GM21528 (cell line): ENCODE data around the gene ENDOV.
A peak's percentile ranks its signal among the peaks of the same experiment; 100 is the strongest.

Source experiments
- ATAC-seq: cut with Tn5 transposase; IDR thresholded peaks from one replicate; pipeline ENCODE4 v1.9.1; 2021; ENCODE audit warnings: mild to moderate bottlenecking, moderate library complexity; ENCODE audit not compliant: unreplicated experiment, low FRiP score

The ENDOV gene

GRCh38 chr17:80413771-80414507 is 1.0 kb upstream of the ENDOV start:
- ATAC-seq = no peak

- no peak for ATAC-seq
Observed at GRCh38 chr17:80414508-80414802, 512 bp upstream of the ENDOV start.

GRCh38 chr17:80415626-80416137 is 715 bp downstream of the ENDOV start:
- ATAC-seq = no peak

GRCh38 chr17:80416260-80416939 is 1.4 kb downstream of the ENDOV start:
- ATAC-seq = no peak

- no peak for ATAC-seq
Observed at GRCh38 chr17:80416940-80417293, 1.9 kb downstream of the ENDOV start.

- ATAC-seq = no peak
Observed at GRCh38 chr17:80418589-80418988, 3.6 kb downstream of the ENDOV start.

- no peak for ATAC-seq
Observed at GRCh38 chr17:80419255-80419654, 4.3 kb downstream of the ENDOV start.

GRCh38 chr17:80421381-80422090 is 6.6 kb downstream of the ENDOV start:
- no peak for ATAC-seq

GRCh38 chr17:80422276-80422675 is 7.3 kb downstream of the ENDOV start:
- no peak for ATAC-seq

- ATAC-seq = no peak
Observed at GRCh38 chr17:80422981-80423380, 8.0 kb downstream of the ENDOV start.

- no peak for ATAC-seq
Observed at GRCh38 chr17:80423536-80424225, 8.7 kb downstream of the ENDOV start.

- no peak for ATAC-seq
Observed at GRCh38 chr17:80424261-80424660, 9.3 kb downstream of the ENDOV start.

GRCh38 chr17:80424878-80425765 is 10.2 kb downstream of the ENDOV start:
- ATAC-seq = no peak

GRCh38 chr17:80425835-80426426 is 11.0 kb downstream of the ENDOV start:
- ATAC-seq = no peak

- ATAC-seq = peak; percentile 55
Observed at GRCh38 chr17:80426671-80427326, 11.8 kb downstream of the ENDOV start.

GRCh38 chr17:80427366-80428282 is 12.7 kb downstream of the ENDOV start:
- no peak for ATAC-seq

GRCh38 chr17:80428363-80428762 is 13.4 kb downstream of the ENDOV start:
- ATAC-seq = no peak

GRCh38 chr17:80428796-80429195 is 13.8 kb downstream of the ENDOV start:
- ATAC-seq = no peak
